Inferior parietal cortex (tissue), 1 donor: ENCODE data around the gene PRMT9.

Source experiments
- DNase-seq: peaks from one replicate; pipeline ENCODE4 v3.0.0-alpha.2; 2016; ENCODE audit errors: extremely low spot score

PRMT9 gene

GRCh38 chr4:147683717-147684700 lies at the start of gene PRMT9:
Gene PRMT9, minus strand, starts transcription at chr4:147684163. Its CDS starts 176 bp downstream, at chr4:147683987.
- DNase-seq = peak; percentile 89

GRCh38 chr4:147732518-147733235 lies 48.7 kb upstream of the PRMT9 start:
- DNase-seq = no peak

- DNase-seq = no peak
These were observed 47.9 kb upstream of the PRMT9 start, which contains the start of gene ARHGAP10 for GRCh38 chr4:147731580-147732517. Gene ARHGAP10, plus strand, starts transcription at chr4:147732088. Its CDS starts 214 bp downstream, at chr4:147732302.

- no peak for DNase-seq
These were observed 46.4 kb upstream of the PRMT9 start for GRCh38 chr4:147730333-147730732.

GRCh38 chr4:147727476-147728028 lies 43.6 kb upstream of the PRMT9 start:
- no peak for DNase-seq

- no peak for DNase-seq
These were observed 41.7 kb upstream of the PRMT9 start for GRCh38 chr4:147725673-147726072.

GRCh38 chr4:147724468-147725201 lies 40.7 kb upstream of the PRMT9 start:
- DNase-seq = no peak

GRCh38 chr4:147723326-147723725 lies 39.4 kb upstream of the PRMT9 start:
- DNase-seq = no peak

- DNase-seq = no peak
These were observed 33.9 kb upstream of the PRMT9 start for GRCh38 chr4:147717878-147718277.

- no peak for DNase-seq
These were observed 30.8 kb upstream of the PRMT9 start for GRCh38 chr4:147714575-147715401.

GRCh38 chr4:147709999-147710398 lies 26.0 kb upstream of the PRMT9 start:
- no peak for DNase-seq

GRCh38 chr4:147707892-147708672 lies 24.1 kb upstream of the PRMT9 start:
- DNase-seq = peak; percentile 74

- no peak for DNase-seq
These were observed 20.9 kb upstream of the PRMT9 start for GRCh38 chr4:147704846-147705245.

- no peak for DNase-seq
These were observed 12.9 kb upstream of the PRMT9 start for GRCh38 chr4:147696866-147697265.

- DNase-seq = no peak
These were observed 9.3 kb upstream of the PRMT9 start for GRCh38 chr4:147693218-147693617.

- DNase-seq = no peak
These were observed 7.9 kb upstream of the PRMT9 start for GRCh38 chr4:147691820-147692219.

- DNase-seq = no peak
These were observed 5.1 kb upstream of the PRMT9 start for GRCh38 chr4:147689067-147689466.

GRCh38 chr4:147683188-147683591 lies 773 bp downstream of the PRMT9 start:
- DNase-seq = peak; percentile 36

GRCh38 chr4:147682755-147683154 lies 1.2 kb downstream of the PRMT9 start:
- no peak for DNase-seq
